ENCODE results near the gene CHPT1.

The CHPT1 gene

GRCh38 chr12:101707131-101707782 lies 9.8 kb downstream of the CHPT1 start:
- TF ChIP-seq CTCF (conservative IDR thresholded peaks at IDR 0.05; ENCODE audit: low read length): no peak
- no peak for DNase-seq (ENCODE audit: low read depth)
- no peak overlapping the region for H3K4me3 ChIP-seq (ENCODE audit: low read length)

- no peak overlapping the region for H3K4me3 ChIP-seq (ENCODE audit: low read length)
- DNase-seq (ENCODE audit: low read depth): no peak
- TF ChIP-seq CTCF (conservative IDR thresholded peaks at IDR 0.05; ENCODE audit: low read length): no peak
Observed at GRCh38 chr12:101710288-101710687, 12.8 kb downstream of the CHPT1 start.

- no peak for DNase-seq (ENCODE audit: low read depth)
- no peak overlapping the region for H3K4me3 ChIP-seq (ENCODE audit: low read length)
- TF ChIP-seq CTCF (conservative IDR thresholded peaks at IDR 0.05; ENCODE audit: low read length): no peak
Observed at GRCh38 chr12:101713059-101713682, 15.7 kb downstream of the CHPT1 start.

- no peak for DNase-seq (ENCODE audit: low read depth)
- TF ChIP-seq CTCF (conservative IDR thresholded peaks at IDR 0.05; ENCODE audit: low read length): no peak
- no peak overlapping the region for H3K4me3 ChIP-seq (ENCODE audit: low read length)
Observed at GRCh38 chr12:101713930-101714329, 16.5 kb downstream of the CHPT1 start.

GRCh38 chr12:101714877-101715444 lies 17.5 kb downstream of the CHPT1 start:
- H3K4me3 ChIP-seq (ENCODE audit: low read length): no peak overlapping the region
- no peak for DNase-seq (ENCODE audit: low read depth)
- no peak for TF ChIP-seq CTCF (conservative IDR thresholded peaks at IDR 0.05; ENCODE audit: low read length)

- no peak for TF ChIP-seq CTCF (conservative IDR thresholded peaks at IDR 0.05; ENCODE audit: low read length)
- H3K4me3 ChIP-seq (ENCODE audit: low read length): no peak overlapping the region
- DNase-seq (ENCODE audit: low read depth): no peak
Observed at GRCh38 chr12:101719566-101719965, 22.1 kb downstream of the CHPT1 start.

GRCh38 chr12:101720118-101720517 lies 22.7 kb downstream of the CHPT1 start:
- no peak for DNase-seq (ENCODE audit: low read depth)
- no peak overlapping the region for H3K4me3 ChIP-seq (ENCODE audit: low read length)
- no peak for TF ChIP-seq CTCF (conservative IDR thresholded peaks at IDR 0.05; ENCODE audit: low read length)

All from AG10803 (cell line).